COLO668 (cell line): Measurements from ENCODE around the gene KIAA0319L.
"Not testable (repeated sequence)": the region's sequence is repeated elsewhere in the genome, so short reads cannot be mapped to it uniquely, and the experiment has no call there.

Source experiments
- DNase-seq: peaks from one replicate; lab custom pipeline; 2025; ENCODE audit not compliant: unreplicated experiment; lab: John Stamatoyannopoulos, UW

Gene KIAA0319L

GRCh38 chr1:35581621-35582020 lies 24.4 kb upstream of the KIAA0319L start:
- DNase-seq = not testable (repeated sequence)

- no peak for DNase-seq
Measured at GRCh38 chr1:35580949-35581388, 23.8 kb upstream of the KIAA0319L start.

DNA sequence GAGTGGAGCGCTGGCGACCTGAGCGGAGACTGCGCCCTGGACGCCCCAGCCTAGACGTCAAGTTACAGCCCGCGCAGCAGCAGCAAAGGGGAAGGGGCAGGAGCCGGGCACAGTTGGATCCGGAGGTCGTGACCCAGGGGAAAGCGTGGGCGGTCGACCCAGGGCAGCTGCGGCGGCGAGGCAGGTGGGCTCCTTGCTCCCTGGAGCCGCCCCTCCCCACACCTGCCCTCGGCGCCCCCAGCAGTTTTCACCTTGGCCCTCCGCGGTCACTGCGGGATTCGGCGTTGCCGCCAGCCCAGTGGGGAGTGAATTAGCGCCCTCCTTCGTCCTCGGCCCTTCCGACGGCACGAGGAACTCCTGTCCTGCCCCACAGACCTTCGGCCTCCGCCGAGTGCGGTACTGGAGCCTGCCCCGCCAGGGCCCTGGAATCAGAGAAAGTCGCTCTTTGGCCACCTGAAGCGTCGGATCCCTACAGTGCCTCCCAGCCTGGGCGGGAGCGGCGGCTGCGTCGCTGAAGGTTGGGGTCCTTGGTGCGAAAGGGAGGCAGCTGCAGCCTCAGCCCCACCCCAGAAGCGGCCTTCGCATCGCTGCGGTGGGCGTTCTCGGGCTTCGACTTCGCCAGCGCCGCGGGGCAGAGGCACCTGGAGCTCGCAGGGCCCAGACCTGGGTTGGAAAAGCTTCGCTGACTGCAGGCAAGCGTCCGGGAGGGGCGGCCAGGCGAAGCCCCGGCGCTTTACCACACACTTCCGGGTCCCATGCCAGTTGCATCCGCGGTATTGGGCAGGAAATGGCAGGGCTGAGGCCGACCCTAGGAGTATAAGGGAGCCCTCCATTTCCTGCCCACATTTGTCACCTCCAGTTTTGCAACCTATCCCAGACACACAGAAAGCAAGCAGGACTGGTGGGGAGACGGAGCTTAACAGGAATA lies 20.1 kb upstream of the KIAA0319L start:
- DNase-seq = no peak

GRCh38 chr1:35576766-35577070 lies 19.5 kb upstream of the KIAA0319L start:
- not testable (repeated sequence) for DNase-seq

- no peak for DNase-seq
Measured at GRCh38 chr1:35576061-35576765, 19.0 kb upstream of the KIAA0319L start.

DNA sequence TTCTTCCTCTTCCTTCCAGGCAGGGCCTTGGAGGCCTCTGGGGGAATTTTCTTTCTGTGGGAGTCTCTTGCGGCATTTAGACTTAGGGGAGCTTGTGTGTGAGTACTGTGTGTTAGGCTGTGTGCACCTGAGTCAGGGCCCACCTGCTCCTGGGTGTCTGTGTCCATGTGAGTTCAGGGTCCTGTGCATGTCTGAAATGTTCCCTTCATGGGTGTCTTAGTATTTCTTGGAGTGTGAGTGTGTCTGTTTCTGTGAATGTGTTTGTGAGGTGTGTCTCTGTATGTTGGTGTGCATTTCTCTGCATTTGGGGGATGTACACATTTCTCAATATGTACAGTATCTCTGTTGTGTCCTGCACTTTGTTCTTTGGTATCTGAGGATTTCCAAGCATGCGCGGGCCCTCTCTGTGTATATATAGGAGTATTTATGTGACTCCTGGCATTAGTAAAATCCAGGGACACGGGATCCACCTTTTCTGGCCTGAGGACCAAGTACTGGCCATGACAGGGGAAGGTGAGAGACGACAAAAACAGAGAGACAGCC lies 18.3 kb upstream of the KIAA0319L start:
- DNase-seq = no peak

GRCh38 chr1:35574655-35575415 lies 17.6 kb upstream of the KIAA0319L start:
- DNase-seq = no peak

DNA sequence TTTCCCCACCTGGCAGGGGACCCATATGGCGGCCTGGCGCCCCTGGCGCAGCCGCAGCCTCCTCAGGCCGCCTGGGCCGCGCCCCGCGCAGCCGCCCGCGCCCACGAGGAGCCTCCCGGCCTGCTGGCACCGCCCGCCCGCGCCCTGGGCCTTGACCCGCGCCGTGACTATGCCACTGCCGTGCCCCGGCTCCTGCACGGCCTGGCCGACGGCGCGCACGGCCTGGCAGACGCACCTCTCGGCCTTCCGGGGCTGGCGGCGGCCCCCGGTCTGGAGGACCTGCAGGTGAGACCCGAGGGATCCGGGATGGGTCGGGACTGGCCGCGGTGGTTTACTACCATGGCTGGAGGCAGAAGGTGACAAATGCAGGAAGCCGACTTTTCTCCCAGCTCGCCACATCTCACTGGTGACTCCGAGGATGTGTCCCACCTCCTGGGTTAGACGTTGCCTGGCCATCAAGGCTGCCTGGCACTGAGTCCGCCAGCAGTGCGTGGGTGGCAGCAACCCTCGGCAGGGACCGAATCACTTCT lies 17.0 kb upstream of the KIAA0319L start:
- no peak for DNase-seq

- peak; percentile 64 for DNase-seq
Measured at GRCh38 chr1:35573198-35574124, 16.3 kb upstream of the KIAA0319L start, which contains the start of gene TFAP2E. TSS of gene TFAP2E (plus strand) at chr1:35573314. CDS start at chr1:35573578, 264 bp downstream.

DNA sequence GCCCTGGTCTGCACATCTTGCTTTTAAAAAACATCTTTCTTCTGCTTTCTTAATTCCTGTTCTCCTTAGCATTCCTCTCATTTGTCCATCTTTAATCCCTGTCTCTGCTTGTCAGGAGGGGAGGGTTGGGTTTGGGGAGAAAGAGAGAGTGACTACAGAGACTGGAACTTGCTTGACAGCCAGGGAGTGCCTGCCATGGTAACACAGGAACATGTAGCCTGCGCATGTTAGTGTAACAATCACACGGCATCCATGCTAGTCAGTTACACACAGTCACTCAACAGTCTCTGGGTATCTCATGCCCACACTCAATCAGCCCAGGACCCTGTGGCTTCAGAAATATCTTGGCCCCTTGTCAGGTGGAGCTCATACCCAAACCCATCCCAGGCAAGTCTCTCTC lies 15.1 kb upstream of the KIAA0319L start:
- DNase-seq = no peak

DNA sequence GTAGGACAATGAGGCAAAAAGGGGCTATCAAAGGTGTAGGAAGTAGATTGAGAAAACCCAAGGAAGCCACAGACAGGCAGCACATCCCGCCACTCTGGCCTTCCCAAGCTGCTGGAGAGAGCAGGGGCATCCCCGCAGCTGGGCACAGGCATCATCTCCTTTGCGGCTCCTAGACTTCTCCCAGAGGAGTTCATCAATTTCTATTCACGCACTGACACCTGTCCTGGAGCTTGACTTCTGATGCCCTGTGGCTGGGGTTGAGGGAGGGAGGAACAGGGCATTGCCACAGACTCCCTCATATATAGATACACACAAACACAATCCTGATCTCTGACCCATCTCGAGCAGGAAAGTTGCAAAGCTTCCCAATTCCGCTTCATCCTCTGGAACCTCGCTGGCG lies 14.1 kb upstream of the KIAA0319L start:
- DNase-seq = no peak

GRCh38 chr1:35570589-35571137 lies 13.5 kb upstream of the KIAA0319L start:
- no peak for DNase-seq

- no peak for DNase-seq
Measured at GRCh38 chr1:35569936-35570335, 12.7 kb upstream of the KIAA0319L start.

DNA sequence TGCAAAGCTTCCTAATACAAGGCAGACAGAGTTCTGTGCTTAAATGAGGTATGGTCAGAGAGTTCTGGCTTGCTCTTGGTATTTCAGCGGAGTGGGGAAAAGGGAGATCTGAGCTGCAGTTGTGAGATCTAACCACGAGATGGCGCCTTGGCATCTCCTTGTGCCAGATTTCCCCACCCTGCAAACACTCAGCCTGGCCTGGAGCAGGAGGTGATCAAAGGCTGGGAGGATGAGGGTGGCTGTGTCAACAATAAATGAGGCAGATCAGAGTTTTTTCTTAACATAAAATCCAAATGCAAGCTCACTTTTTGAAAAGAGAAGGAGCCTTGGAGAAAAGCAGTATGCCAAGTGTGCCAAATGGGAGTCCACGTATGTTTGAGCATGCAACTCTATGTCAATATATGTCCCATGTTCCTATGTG lies 11.8 kb upstream of the KIAA0319L start:
- peak; percentile 76 for DNase-seq

- no peak for DNase-seq
Measured at GRCh38 chr1:35567947-35568558, 10.8 kb upstream of the KIAA0319L start.

DNA sequence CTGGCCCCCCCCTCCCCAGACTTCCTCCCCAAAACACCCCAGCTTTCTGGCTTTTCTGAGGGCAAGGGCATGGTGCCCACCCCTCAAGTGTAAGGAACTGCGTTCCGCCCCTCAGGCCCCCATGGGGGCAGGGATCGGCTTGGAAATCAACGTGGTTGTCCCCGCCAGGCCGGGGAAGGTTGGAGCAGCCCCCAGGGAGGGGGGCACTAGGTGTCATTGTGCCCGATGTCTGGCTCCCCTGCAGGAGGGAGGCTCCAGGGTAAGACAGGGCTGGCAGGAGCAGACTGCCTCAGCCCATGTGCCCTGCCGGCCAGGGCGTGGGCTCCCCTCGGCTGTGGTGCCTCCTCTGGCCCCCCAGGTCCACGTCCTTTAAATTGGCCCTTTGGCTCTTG lies 8.5 kb upstream of the KIAA0319L start:
- no peak for DNase-seq

GRCh38 chr1:35564884-35565741 lies 7.9 kb upstream of the KIAA0319L start:
- DNase-seq = no peak
